ENCODE results near the gene SLC16A6. TPM values are rescaled to one million over a fixed set of nuclear protein-coding genes. Genes with fewer than 3 reads are reported as not detected.
A peak's percentile ranks its signal among the peaks of the same experiment; 100 is the strongest.
"Not testable (repeated sequence)": the region's sequence is repeated elsewhere in the genome, so short reads cannot be mapped to it uniquely, and the experiment has no call there.

SLC16A6 gene
- total RNA-seq, 4 donors from 2014 or later: 1.1 to 1.7 TPM; not detected in 2

DNA sequence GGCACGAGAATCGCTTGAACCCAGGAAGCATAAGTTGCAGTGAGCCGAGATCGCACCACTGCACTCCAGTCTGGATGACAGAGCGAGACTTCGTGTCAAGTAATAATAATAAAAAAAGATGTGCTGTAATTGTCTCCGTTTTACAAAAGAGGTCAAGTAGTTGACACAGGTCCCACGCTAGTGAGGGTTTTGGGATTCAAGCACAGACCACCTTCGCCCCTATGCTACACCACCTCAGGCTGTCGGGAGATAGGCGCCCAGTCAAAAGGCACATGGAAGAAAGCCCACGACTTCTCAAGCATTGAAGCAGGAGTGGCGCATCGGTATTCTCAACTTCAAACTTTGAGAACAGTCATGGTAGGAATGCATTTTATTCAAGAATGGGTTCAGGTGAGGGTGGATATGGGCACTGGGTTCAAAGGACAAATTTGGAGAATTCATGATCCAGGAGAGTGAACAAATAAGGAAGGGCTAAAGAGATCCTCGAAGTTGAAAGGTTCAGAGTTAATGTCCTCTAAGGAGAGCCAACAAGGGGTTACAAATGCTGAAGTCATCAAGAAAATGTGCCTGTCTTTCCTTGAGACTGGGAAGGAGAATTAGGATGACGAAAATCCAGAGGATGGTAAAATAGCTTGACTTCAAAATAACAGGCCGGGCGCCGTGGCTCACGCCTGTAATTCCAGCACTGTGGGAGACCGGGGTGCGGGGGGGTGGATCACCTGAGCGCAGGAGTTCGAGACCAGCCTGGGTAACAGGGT lies 44.5 kb downstream of the SLC16A6 start:
- DNase-seq: no peak
- H3K4me1 ChIP-seq: peaks cover 0 to 13% (median 0%) of the 10 kb centered on the region in 4 donors
- TF ChIP-seq, protein P1, sequence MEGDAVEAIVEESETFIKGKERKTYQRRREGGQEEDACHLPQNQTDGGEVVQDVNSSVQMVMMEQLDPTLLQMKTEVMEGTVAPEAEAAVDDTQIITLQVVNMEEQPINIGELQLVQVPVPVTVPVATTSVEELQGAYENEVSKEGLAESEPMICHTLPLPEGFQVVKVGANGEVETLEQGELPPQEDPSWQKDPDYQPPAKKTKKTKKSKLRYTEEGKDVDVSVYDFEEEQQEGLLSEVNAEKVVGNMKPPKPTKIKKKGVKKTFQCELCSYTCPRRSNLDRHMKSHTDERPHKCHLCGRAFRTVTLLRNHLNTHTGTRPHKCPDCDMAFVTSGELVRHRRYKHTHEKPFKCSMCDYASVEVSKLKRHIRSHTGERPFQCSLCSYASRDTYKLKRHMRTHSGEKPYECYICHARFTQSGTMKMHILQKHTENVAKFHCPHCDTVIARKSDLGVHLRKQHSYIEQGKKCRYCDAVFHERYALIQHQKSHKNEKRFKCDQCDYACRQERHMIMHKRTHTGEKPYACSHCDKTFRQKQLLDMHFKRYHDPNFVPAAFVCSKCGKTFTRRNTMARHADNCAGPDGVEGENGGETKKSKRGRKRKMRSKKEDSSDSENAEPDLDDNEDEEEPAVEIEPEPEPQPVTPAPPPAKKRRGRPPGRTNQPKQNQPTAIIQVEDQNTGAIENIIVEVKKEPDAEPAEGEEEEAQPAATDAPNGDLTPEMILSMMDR (IDR thresholded peaks at IDR 0.05): no peak
- TF ChIP-seq POLR2A (IDR thresholded peaks at IDR 0.05): no peak
- H3K27ac ChIP-seq: peak overlapping the region in 3 of 4 donors; percentile 97 to 99 (median 97)
- H3K9me3 ChIP-seq: no peaks in the 10 kb centered on the region
- peaks cover 0 to 4% (median 0%) of the 10 kb centered on the region in 3 donors for H3K36me3 ChIP-seq
- H3K4me3 ChIP-seq: peak overlapping the region in 1 of 4 donors; percentile 57
- no peaks in the 10 kb centered on the region for H3K27me3 ChIP-seq

DNA sequence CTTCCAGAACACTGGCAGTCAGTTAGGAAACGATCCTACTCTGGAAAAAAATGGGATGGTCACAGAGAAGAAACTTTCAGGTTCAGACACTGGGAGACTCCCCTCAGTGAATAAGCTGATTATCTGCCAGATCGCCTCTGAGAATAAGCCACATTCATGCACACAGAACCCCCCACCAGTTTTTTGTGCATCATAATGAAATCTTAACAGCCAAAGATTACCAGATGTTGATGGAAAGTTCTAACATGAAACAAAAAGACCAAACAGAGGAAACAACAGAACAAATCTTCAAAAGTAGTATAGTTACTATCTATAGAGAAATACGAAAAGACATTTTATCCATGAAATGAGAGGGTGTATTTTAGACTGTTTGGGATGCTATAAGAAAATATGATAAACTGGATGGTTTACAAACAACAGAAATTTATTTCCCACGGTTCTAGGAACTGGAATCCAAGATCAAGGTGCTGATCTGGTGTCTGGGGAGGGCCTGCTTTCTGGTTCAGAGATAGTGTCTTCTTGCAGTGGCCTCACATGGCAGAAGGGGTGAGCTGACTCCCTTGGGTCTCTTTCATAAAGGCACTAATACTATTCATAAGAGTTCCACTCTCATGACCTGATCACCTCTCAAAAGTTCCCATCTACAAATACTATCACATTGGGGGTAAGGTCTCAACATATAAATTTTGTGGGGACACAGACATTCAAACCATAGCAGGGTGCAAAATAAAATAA lies 51.1 kb downstream of the SLC16A6 start:
- H3K4me3 ChIP-seq: no peak overlapping the region
- peaks cover 0 to 8% (median 2%) of the 10 kb centered on the region in 4 donors for H3K4me1 ChIP-seq
- DNase-seq: no peak
- no peaks in the 10 kb centered on the region for H3K36me3 ChIP-seq
- no peaks in the 10 kb centered on the region for H3K9me3 ChIP-seq
- H3K27me3 ChIP-seq: no peaks in the 10 kb centered on the region
- TF ChIP-seq POLR2A (IDR thresholded peaks at IDR 0.05): no peak
- TF ChIP-seq, protein P1 (IDR thresholded peaks at IDR 0.05): no peak
- H3K27ac ChIP-seq: peak overlapping the region; percentile 87 to 96 (median 92)

DNA sequence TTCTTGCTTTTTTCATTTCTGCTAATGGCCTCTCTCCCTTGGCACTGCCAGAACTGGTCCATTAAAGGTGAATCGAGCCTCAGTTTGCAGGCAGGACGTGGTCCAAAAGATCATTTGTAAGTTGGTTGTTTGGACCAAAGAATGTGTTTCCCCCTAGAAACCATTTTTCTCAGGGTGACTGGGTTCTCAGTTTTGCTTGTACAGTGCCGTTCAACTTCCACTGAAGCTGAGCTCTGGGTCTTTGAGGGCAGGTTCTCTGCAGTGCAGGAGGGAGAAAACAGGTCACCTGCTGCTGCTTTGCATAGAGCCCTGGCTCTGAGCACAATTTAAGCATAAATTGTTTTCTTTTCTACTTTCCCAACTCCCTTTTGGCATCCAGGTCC lies 52.1 kb downstream of the SLC16A6 start:
- TF ChIP-seq POLR2A (IDR thresholded peaks at IDR 0.05): no peak
- TF ChIP-seq, protein P1 (IDR thresholded peaks at IDR 0.05): no peak
- peak overlapping the region; percentile 87 to 96 (median 92) for H3K27ac ChIP-seq
- H3K27me3 ChIP-seq: no peaks in the 10 kb centered on the region
- peaks cover 0 to 8% (median 2%) of the 10 kb centered on the region in 4 donors for H3K4me1 ChIP-seq
- no peak for DNase-seq
- no peaks in the 10 kb centered on the region for H3K9me3 ChIP-seq
- H3K36me3 ChIP-seq: no peaks in the 10 kb centered on the region
- H3K4me3 ChIP-seq: no peak overlapping the region

DNA sequence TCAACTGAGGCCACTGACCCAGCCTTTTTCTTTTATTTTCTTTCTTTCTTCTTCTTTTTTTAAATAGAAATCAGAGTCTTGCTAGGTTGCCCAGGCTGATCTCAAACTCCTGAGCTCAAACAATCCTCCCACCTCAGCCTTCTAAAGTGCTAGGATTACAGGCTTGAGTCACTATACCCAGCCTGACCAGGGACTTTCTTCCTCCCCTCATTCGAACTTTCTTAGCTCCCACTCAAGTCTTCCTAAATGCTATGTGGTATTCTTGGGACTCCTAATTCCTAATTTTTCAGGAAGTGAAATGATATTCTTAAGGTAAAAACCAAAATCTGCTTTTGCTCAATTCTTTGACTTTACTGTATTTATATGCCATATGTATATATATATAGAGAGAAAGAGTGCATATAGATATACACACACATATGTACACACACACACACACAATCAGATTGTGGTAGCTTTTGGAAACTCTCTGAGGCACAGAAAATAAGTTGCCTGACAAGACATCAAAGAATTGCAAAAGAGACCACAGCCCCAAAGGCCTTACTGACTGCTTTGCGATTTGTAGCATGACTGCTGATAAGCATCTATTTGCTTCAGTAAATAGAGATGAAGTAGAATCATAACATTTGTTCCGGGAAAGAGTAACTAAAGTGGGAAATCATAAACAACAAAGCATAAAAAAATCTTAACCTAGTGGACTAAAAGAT lies 52.6 kb downstream of the SLC16A6 start:
- H3K27ac ChIP-seq: peak overlapping the region; percentile 87 to 96 (median 92)
- H3K4me1 ChIP-seq: peaks cover 0 to 8% (median 2%) of the 10 kb centered on the region in 4 donors
- TF ChIP-seq POLR2A (IDR thresholded peaks at IDR 0.05): no peak
- TF ChIP-seq, protein P1 (IDR thresholded peaks at IDR 0.05): no peak
- DNase-seq: no peak
- no peaks in the 10 kb centered on the region for H3K36me3 ChIP-seq
- H3K27me3 ChIP-seq: no peaks in the 10 kb centered on the region
- H3K9me3 ChIP-seq: no peaks in the 10 kb centered on the region
- H3K4me3 ChIP-seq: peak overlapping the region in 1 of 4 donors; percentile 42

DNA sequence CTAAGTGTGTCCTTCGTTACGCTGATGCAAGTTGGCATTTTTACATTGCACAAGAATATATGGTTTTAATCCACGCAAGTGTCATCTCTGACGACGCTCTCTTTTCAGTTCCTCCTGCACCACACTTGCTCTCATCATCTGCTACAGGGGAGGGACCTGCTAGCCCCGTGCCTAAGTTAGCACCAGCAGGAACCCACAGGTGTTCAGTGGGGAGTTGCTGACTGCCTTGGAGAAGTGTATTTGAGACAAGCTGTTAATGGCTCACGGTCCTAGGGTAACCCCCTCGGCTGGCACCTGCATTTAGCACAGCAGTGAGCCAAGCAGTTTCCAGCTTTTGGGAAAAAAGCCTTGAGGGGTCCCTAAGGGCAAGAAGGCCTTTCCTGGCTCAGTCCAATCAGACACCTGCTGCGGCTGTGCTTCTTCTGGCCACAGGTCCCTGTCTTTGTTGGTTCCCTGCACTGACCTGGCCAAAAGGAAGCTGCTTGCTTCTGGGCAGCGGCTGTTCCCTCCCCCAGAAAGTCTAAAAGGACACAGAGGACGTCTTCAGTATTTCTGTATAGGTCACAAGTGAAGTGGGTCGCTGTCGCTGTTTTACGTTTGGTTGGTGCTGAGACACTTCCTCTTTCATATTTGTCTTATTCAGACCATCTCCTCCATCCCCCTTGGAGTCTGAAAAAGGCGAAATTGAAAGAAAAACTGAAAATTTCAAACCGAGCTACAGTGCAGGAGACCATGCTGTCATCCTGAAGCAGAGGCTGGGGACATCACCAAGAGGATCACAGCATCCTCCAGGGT lies 53.4 kb downstream of the SLC16A6 start:
- peak overlapping the region; percentile 22 to 42 (median 26) for H3K4me3 ChIP-seq
- H3K4me1 ChIP-seq, H3K36me3 ChIP-seq, H3K27me3 ChIP-seq, H3K9me3 ChIP-seq: not testable (repeated sequence)
- peak overlapping the region; percentile 87 to 96 (median 92) for H3K27ac ChIP-seq
- TF ChIP-seq POLR2A (IDR thresholded peaks at IDR 0.05): peak; percentile 27 to 36
- peak in 2 of 3 donors; percentile 88 to 94 for DNase-seq

DNA sequence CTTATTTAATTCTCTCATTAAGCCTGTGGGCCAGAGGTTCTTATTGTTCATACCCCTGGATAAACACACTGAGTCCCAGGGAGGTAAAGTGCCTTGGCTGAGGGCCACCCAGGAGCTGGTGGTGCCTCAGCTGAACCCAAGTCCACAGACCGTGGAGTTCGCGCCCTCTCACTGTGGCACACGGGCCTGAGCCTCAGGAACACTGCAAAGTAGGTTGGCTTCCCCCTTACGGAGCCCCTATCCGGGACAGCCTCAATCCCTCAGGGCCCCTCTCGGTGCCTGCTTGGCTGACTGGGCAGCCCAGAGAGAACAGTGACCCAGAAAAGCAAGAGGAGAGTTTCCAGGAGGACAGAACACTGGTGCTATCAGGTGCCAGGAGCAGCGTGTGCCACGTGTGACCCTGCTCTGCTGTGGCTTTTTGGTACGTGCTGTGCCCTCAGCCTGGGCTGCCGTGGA lies 55.6 kb downstream of the SLC16A6 start:
- DNase-seq: not testable (repeated sequence)

DNA sequence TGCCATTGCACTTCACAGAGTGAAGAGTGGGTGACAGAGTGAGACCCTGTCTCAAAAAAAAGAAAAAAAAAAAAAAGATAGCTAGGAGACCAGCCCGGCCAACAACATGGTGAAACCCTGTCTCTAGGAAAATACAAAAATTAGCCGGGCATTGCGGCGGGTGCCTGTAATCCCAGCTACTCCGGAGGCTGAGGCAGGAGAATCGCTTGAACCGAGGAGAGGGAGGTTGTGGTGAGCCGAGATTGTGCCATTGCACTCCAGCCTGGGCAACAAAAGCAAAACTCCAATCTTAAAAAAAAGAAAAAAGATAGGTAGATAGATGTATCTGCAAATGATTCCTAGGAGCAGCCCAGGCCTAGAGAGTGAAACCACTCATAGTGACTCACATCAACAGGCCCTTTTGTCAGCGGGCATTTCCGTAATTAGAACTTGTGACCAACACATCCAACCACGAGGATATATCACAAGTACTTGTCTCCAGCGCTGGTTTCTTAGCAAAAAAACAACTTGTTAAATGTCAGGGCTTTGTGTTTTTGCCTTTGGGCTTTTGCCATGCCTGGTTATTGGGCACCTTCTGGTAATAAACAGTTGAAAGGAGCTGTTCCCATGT lies 56.1 kb downstream of the SLC16A6 start:
- H3K36me3 ChIP-seq, H3K9me3 ChIP-seq, H3K27me3 ChIP-seq, H3K4me1 ChIP-seq, H3K4me3 ChIP-seq: not testable (repeated sequence)
- DNase-seq: peak in 2 of 3 donors; percentile 59 to 77
- peak overlapping the region; percentile 71 to 80 (median 74) for H3K27ac ChIP-seq

More for the DNA sequence above, 55.6 kb downstream of the SLC16A6 start:
- not testable (repeated sequence) for H3K9me3 ChIP-seq, H3K4me3 ChIP-seq, H3K36me3 ChIP-seq, H3K27me3 ChIP-seq, H3K4me1 ChIP-seq
- H3K27ac ChIP-seq: peak overlapping the region; percentile 71 to 80 (median 74)

DNA sequence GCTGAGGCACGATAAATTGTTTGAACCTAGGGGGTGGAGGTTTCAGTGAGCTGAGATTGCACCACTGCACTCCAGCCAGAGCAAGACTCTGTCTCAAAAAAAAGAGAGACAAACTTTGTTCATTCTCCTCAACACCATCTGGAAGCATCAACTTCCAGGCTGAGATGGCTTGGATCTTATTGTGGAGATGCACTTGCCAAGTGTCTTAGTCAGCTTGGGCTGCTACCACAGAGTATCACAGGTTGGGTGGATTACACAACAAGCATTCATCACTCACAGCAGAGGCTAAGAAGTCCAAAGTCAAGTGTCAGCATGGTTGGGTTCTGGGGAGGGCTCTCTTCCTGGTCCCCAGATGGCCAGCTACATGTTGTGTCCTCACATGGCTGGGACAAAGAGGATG lies 58.2 kb downstream of the SLC16A6 start:
- not testable (repeated sequence) for H3K9me3 ChIP-seq, H3K36me3 ChIP-seq, H3K27me3 ChIP-seq, H3K4me3 ChIP-seq, H3K4me1 ChIP-seq, H3K27ac ChIP-seq
- peak in 1 of 3 donors; percentile 47 for DNase-seq
